ENCODE data around the gene YY1.

DNA sequence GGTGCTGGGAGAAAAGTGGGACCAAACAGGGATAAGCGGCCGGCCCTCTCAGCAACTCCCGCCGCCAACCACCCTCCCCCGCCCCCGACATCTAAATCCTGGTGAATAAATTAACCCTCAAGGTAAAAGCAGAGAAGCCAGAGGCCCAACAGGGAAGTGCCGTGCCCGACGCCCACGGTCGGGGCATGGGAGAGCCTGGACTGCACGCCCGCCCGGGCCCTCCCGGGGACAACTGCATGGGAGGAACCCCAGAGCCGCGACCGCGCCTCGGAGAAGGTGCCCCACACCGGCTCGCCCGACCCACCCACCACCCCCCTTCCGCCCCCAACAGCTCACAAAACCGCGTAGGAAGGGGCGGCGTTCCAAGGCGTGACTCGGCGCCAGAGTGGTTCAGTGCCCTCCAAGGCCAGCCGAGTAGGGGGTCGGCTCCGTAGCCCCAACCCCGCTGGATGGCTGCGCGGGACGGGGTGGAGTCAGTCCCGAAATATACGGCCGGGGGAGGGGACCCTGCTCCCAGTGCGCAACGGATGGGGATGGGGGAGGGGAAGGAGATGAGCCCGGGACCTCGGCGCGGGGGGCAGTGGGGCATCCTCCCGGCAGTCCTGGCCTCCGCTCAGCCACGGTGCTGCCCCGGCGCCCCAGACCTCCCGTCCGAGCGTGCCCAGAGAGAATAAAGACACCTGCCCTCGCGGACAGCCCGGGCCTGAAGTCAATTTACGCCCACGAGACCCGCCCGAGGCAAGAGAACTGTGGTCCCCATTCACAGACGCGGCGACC is 66.6 kb downstream of the YY1 start:
- TF ChIP-seq, protein P1, sequence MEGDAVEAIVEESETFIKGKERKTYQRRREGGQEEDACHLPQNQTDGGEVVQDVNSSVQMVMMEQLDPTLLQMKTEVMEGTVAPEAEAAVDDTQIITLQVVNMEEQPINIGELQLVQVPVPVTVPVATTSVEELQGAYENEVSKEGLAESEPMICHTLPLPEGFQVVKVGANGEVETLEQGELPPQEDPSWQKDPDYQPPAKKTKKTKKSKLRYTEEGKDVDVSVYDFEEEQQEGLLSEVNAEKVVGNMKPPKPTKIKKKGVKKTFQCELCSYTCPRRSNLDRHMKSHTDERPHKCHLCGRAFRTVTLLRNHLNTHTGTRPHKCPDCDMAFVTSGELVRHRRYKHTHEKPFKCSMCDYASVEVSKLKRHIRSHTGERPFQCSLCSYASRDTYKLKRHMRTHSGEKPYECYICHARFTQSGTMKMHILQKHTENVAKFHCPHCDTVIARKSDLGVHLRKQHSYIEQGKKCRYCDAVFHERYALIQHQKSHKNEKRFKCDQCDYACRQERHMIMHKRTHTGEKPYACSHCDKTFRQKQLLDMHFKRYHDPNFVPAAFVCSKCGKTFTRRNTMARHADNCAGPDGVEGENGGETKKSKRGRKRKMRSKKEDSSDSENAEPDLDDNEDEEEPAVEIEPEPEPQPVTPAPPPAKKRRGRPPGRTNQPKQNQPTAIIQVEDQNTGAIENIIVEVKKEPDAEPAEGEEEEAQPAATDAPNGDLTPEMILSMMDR (IDR thresholded peaks at IDR 0.05) = no peak
- TF ChIP-seq POLR2A (IDR thresholded peaks at IDR 0.05) = no peak

Data from thyroid gland (tissue), 4 donors.